GM18951 (cell line): ENCODE data around the gene ARL16.

Experiments
- POLR2A ChIP-seq: IDR thresholded peaks from 4 replicates; pipeline ENCODE4 v1.6.1; 2011; ENCODE audit warnings: mild to moderate bottlenecking; ENCODE audit not compliant: insufficient read length, insufficient read depth; ENCODE audit errors: extremely low read depth
- in situ Hi-C: fragments of 300-500 bp; cut with MboI; formaldehyde crosslinking; loops from one replicate; pipeline ENCODE4 v1.12.0; 2022; ENCODE audit warnings: low sequenced_read_pairs, mixed read lengths, inconsistent platforms; ENCODE audit not compliant: unreplicated experiment

ARL16 gene

DNA sequence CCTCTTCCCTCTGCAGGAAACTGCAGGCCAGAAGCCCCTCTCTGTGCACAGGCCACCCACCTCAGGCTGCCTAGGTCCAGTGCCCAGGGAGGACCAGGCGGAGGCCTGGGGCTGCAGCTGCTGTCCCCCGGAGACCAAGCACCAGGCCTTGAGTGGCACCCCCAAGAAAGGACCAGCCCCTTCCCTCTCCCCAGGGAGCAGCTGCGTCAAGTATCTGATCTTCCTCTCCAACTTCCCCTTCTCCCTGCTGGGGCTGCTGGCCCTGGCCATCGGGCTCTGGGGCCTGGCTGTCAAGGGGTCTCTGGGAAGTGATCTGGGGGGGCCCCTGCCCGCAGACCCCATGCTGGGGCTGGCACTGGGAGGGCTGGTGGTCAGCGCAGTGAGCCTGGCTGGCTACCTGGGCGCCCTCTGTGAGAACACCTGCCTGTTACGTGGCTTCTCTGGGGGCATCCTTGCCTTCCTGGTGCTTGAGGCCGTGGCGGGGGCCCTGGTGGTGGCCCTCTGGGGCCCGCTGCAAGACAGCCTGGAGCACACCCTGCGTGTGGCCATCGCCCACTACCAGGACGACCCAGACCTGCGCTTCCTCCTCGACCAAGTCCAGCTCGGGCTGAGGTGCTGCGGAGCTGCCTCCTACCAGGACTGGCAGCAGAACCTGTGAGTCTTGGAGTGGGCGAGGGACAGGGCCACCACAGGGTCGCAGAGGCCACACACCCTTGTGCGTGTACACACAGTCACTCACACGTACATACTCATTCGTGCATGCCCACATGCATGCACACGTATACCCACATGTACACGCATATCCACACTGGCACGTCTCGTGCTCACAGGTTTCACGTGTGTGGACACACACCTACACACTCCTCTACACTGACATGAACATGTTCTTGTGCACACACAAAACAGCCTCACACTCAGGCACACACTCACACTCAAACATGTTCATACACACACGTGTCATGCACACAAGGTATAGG, 38.3 kb downstream of the ARL16 start:
- TF ChIP-seq POLR2A, result no peak
- in situ Hi-C loops, result no loop called here

GRCh38 chr17:81644496-81644895, 39.1 kb downstream of the ARL16 start:
- no peak for TF ChIP-seq POLR2A
- in situ Hi-C loops, result no loop called here

- in situ Hi-C loops, result no loop called here
- TF ChIP-seq POLR2A, result no peak
These were observed 41.6 kb downstream of the ARL16 start for GRCh38 chr17:81641825-81642489.

DNA sequence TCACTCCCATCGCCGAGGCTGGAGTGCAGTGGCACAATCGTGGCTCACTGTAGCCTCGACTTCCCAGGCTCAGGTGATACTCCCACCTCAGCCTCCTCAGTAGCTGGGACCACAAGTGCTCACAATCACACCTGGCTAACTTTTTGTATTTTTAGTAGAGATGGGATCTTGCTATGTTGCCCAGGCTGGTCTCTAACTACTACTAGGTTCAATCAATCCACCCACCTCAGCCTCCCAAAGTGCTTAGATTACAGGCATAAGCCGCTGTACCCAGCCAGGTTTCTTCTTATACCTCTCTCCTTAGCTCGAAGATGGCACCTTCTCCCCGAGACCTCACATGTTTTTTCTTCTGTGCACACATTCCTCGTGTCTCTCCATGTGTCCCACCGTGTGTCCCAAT, 43.6 kb downstream of the ARL16 start:
- no peak for TF ChIP-seq POLR2A

DNA sequence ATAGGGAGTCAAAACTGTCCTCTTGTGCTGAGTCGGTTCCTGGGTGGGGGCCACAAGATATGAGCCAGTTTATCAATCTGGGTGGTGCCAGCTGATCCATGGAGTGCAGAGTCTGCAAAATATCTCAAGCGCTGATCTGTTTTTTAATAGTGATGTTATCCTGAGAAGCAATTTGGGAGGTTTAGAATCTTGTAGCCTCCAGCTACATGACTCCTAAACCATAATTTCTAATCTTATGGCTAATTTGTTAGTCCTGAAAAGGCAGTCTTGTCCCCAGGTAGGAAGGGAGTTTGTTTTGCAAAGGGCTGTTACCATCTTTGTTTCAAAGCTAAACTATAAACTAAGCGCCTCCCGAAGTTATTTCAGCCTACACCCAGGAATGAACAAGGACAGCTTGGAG, 44.9 kb downstream of the ARL16 start:
- in situ Hi-C loops, result no loop called here
- TF ChIP-seq POLR2A, result no peak

More for the DNA sequence above, 43.6 kb downstream of the ARL16 start:
- in situ Hi-C loops, result no loop called here

DNA sequence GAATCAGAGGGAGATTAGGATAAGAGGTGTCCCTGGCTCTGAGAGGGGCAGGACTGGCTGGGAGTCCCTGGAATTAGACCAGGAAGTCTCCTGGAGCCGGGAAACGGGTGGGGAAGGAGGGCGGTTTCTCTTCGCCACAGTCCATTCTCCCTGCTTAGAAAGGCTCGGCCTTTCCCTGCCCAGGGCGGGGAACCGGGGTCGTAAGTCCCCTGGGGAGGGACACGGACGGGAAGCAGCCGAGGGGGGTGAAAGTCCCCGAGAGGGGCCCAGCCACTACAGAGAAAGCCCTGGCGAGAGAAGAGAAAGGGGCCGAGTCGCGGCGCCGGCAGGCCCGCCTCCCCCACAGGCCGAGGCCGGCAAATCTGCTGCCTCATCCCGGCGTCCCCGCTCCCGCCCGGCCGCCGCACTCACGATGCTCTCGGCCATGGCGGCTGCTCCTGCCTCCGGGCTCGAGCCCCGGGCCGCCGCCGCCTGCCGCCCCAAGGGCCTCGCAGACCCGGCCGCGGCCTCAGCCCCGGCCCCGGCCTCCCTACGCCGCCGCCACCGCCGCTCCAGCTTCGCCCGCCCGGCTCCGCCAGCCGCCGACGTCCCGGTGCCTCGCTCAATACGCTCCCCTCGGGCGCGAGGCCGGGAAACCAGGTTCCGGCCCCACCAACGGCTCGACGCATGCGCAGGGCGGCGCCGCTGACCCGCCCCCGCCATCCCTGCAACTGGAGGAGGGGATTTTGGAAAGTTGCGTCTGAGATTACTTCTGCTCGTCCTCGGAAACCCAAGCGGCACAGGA, 46.9 kb downstream of the ARL16 start, which contains the start of the genes NPLOC4 and TSPAN10:
Gene NPLOC4, minus strand, starts transcription at position 608 of the 784 bp plus-strand sequence. Its CDS starts 182 bp downstream, at position 426.
Gene TSPAN10, plus strand, starts transcription at position 692 of the 784 bp plus-strand sequence. CDS start 5,217 bp downstream, outside the sequence.
- TF ChIP-seq POLR2A, result peak; percentile 89
- in situ Hi-C loops, result no loop called here

- TF ChIP-seq POLR2A, result no peak
- in situ Hi-C loops, result no loop called here
These were observed 47.6 kb downstream of the ARL16 start for GRCh38 chr17:81635973-81636504.

DNA sequence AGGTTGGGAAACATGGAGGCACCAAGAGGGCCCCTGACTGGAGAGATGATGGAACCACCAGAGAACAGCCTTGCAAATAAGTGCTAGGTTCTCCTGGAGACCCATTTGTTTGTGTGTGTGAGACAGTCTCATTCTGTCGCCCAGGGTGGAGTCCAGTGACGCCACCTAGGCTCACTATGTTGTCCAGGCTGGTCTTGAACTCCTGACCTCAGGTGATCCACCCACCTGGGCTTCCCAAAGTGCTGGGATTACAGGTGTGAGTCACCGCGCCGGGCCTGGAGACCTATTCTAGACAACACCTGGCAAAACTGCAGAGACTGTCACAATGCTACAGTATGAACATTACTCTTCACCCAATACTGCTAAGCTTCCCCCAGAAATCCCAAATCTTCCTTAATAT, 48.2 kb downstream of the ARL16 start:
- TF ChIP-seq POLR2A, result no peak
- in situ Hi-C loops, result no loop called here

GRCh38 chr17:81631482-81631881, 52.1 kb downstream of the ARL16 start:
- in situ Hi-C loops, result no loop called here
- no peak for TF ChIP-seq POLR2A
